NCI-H2227 treated with DMSO at 0.1 percent for 48 hours (cell line): ENCODE measurements around the gene PLD1.

ENCODE experiments used
- DNase-seq: peaks from one replicate; lab custom pipeline; 2025; lab: John Stamatoyannopoulos, UW

The PLD1 gene

DNA sequence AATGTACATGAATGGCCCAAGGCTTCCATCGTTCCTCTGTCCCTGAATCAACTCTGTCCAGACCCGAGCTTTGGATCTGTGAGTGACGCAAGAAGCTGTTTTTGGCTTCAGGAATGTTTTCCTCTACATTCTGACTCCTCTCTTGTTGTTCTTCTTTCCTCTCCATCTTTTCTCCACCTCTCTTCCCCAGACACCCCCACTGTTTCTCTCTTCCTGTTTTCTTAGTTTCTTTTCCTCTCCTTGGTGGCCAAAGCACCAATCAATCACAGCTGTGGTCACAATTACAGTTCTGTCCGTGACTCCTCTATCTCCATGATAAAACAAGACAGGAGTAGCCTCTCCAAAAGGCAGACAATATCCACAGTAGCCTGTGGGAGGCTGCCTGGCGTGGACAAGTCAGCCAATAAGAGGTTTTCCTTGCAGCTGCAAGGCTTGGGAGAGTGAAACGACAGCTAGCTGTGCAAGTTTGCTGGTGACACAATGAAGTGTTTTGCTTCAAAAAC lies 28.0 kb upstream of the PLD1 start:
- DNase-seq = peak; percentile 66

DNA sequence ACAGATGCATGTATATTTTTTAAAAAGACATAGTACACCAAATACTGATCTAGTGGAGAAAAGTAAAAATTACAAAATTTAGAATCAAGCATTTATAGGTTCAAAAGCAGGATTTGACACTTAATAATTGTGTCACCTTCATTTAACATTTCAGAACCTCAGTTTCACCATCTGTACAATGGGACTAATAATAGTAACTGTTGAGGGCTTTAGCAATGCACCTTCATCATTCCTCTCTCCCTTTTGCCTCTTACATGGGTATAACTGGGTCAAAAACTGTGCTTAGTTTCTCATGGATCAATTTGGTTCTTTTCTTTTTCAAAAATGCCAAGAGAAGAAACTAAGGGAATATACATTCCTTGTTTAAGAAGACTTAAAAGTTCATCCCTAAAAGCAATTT lies 27.4 kb upstream of the PLD1 start:
- no peak for DNase-seq

DNA sequence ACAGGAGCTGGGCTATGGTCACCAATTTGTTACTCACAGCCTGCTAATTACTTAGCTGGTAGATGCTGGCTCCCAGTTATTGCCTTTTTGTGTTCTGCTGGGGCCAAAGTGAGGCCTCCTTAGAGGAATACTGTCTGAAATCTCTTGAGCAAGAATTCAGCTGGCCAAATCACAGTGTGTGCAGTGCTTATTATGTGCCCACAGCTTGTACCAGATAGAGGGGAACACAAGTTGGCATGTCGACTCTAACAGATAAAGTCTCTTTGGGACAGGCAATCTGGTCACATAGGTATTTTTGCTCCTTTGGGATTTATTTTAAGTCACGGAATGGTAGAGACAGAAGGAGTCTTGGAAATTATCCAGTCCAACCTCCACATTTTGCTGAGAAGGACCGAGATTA lies 26.6 kb upstream of the PLD1 start:
- no peak for DNase-seq

DNA sequence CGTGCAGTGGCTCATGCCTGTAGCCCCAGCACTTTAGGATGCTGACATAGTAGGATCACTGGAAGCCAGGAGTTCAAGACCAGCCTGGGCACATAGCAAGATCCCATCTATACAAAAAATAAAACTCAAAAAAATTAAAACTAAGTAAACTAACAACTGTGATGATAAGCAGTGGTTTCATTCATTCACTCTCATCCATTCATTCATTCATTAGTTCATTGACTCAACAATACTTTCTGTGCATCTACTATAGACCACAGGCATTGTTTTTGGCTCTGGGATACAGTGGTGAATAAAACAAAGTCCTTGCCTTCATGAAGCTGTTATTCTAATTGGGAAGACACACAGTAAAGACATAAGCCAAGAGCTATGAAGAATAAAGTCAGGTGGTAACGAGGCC lies 25.3 kb upstream of the PLD1 start:
- DNase-seq = no peak

DNA sequence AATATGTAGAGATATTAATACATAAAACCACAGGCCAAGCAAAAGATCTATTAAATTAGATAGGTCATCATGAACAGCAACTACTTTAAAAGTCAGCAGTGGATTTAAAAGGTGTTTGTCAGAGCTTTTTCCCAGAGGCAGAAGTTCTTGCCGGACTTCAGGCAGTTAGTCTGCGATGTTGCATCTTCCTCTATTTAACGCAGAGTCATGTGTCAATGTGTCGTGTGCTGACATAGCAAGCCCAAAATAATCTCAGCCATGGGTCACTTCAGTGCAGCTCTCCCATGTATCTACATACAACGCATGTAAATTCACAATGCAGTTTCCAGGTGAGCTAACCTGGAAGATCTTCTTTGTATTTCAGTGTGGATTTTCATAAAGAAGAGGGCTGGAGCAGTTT lies 24.8 kb upstream of the PLD1 start:
- DNase-seq = no peak

DNA sequence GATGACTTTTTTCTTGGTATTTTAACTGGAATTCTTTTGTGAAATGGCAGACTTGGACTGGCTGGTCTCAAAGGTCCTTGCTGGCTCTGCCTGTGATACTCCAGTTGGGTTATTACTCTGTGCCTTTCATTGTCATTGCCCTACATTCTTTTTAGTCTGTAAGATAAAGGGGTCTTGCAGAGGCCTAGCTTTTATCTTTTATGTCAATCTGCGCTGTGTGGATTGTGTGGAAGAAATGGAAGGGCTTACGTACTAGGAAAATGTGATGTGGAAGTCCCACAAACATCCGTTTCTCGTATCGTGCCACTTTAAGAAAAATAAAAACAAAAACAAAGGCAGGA lies 24.1 kb upstream of the PLD1 start:
- no peak for DNase-seq

DNA sequence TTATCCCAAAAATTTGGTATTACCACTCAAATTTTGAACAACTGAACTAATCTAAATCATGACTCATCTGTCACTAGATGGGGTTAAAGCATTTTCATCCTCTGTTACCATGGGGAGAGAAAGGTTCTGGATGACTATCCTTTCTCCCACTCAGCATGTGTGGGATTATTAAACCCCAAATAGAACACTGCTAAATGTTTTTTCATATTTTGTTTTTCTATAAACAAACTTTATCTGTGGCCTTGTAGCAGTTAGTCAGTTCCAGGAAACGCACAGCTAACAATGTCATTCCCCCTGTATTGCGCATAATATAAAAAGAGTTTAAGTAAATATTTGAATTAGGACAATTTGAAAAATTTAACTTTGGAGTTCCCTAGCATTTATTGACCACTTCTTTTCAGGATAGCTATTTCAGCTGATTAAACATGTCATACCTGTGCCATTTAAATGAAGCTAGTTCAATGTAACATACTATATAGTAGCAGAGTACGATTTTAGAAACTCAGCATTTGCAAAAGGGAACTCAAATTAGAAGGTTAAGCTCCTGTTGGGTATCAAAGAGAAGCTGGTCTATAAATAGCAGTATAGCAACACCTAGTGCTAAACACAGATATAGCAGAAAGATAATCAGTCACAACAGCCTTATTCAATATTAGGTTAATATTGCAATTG lies 23.6 kb upstream of the PLD1 start:
- peak; percentile 15 for DNase-seq

DNA sequence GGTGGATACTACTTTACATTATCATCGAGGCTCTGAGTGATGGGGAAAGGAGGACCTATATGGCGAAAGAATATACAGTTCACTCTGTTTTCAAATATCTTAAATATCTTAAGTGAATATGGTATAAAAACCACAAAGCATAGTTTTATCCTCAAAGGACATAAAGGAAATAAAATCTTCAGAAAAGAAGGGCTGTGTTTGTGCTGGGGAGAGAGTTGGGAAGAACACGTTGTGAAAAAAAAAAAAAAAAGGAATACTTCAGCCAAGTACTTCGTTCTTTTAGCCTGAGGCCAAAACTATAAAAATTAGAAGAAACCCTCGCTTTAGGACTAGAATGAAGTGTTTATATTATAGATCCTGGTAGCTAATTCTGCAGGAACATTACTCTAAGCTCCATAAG lies 22.7 kb upstream of the PLD1 start:
- DNase-seq = no peak

DNA sequence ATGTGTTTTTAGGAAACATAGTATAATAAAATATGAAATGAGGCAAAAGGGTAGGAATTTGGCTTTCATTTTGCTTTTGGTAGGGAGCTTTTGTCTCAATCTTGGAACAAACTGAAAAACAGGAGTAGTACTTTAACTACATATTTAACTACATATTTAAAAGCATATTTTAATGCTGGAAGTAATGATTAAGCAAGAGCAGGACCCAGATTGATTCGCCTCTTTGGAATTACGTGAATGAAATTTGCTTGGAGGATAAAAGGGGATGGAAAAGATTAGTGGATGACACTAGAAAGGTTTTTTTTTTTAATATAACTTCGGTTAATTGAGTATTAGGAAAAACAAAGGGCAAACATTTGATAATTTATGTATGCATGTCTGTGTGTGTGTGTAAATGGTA lies 21.7 kb upstream of the PLD1 start:
- no peak for DNase-seq

DNA sequence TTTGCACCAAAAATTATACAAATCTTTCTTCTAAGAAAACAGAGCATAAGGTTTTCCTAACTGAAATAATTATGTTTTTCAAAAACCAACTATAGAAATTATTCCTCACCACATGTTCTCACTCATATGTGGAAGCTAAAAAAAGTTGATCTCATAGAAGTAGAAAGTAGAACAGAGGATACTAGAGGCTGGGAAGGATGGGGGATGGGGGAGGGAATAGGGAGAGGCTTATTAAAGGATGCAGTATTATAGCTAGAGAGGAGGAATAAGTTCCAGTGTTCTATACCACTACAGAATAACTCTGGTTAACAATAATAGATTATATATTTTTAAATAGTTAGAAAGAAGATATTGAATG lies 20.2 kb upstream of the PLD1 start:
- DNase-seq = no peak

DNA sequence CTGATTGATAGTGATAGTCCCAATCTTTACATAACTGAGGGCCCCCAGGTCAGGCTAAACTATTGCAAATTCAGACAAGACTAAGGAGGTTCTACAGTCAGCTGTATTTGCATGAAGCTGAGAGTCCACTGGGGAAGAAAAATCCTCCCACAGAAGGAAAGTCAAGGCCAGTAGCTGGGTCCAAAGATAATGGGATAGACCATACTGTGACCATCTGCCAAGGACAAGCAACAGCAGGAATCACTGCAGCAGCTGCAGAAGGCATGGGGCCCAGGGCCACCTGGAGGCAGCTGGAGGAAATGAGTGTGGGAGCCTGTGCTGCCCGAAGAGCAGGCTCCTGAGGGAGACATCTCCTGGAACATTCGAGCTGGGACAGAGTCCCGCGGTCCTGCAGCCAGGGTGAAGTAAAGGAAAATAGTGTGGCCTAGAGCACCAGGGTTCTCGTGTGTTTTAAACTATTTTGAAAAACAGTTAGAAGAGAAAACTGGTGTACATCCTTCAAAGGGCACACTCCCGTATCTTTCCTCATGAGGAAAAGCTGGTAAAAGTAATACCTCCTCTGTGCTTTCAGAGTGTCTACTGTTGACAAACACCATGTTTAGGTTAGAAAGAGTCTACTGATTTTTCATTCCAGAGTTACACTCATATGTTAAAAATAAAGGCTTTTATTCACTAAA lies 19.7 kb upstream of the PLD1 start:
- DNase-seq = peak; percentile 32

DNA sequence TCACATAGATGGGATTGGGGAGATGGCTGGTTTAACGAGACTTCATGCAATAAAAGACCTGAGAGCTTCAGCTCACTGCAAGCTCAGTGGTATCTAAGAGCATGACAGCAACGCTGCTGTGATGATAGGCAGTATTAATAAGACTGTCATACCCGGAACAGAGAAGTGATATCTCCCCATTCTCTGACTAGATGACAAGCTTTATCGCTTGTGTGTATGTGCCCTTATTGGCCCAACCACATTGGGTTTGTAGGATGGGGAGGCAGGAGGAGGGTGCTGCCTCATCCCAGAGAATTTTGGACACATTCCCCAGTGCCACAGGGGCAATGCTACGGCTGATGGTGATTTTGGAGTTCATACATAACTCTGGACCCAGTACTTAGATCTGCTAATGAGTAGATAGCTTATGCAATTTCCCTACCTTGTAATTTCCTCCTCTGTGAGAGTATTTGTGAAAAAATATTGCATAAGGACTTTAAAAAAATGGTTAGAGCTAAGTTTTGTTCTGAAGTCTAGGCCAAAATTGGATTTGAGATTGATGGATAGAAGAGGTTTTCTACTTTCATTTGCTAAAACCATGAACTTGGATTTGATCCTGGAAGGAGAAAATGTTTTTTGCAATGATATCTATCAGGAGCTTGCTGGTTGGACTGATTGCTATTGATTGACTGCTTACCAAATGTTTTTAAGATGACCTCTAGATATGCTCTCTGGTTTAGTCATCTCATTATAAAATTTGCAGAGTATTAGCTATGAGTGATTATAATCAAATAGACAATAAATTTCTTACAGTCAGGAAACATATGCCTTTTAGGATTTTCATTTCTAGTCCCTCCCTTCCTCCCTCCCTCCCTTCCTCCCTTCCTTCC lies 18.9 kb upstream of the PLD1 start:
- no peak for DNase-seq

DNA sequence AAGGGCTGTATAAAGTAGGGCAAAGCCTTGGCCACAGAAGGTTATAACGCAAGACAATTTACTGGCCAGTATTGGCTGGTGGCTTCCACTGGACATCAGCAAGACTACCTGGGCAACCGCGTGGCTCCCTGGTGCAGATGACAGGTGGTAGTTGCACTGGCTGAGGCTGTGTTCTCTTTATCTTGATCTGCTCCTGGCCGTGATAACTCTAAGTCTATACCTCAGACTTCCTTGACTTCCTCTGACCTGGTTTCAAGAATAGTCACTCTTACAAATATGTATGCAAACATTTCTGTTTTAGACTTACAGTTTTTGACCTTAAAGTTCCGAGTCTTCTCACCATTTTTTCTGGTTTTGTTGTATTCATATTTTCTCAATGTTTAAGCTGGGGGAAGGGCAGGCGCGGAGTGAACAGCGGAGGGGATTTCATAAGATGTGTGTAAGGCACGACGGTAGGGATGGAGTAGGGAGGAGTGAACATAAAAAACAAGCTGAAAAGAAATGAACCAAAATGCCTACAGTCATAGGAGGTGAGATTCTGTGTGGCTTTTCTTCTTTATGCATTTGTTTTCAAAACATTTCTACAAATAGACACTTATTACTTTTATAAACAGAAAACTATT lies 17.7 kb upstream of the PLD1 start:
- no peak for DNase-seq

DNA sequence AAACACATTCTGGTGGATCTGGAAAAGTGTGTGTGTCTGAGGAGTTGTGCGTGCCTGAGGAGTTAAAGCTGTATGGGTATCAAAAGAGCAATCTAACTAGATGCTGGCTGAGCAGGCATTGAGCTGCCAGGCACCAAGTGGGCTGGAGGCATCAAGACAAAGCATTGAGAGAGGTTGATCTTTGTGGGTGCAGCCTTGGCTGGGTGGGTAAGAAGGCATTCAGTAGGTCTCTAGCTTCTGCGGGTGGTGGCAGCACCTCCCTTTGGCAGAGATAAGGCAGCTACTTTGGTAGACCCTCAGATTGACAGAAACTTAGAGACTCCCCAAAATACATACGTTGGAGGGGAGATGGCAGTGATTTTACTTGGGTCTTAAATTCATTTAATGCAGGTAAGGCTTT lies 17.1 kb upstream of the PLD1 start:
- no peak for DNase-seq

DNA sequence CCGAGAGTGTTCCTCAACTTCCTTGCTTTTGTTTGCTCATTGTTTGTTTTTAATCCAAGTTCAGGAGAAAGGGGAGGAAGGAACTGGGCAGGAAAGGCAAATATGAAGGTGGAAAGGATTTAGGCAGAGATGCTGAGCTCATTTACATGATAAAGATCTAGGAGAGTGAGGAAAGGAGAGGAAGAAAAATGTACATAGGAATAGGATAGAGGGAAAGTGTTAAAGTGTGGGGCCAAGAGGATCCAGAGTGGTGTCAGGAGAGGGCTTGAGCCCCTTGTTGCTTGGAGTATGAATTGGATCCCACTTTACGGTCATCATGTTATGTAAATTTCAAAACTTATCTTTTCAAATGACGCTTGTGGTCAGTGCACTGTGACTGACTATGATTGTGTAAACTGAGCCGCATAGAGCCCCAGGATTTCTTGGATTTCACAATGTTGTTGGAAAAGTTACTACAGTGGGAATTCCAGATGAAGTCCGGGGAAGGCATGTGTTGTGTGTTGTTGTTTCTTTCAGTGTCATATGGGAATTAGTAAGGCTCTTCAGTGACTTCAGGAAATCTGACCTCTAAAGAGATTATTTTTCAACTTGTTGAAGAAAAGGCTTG lies 15.0 kb upstream of the PLD1 start:
- DNase-seq = no peak

DNA sequence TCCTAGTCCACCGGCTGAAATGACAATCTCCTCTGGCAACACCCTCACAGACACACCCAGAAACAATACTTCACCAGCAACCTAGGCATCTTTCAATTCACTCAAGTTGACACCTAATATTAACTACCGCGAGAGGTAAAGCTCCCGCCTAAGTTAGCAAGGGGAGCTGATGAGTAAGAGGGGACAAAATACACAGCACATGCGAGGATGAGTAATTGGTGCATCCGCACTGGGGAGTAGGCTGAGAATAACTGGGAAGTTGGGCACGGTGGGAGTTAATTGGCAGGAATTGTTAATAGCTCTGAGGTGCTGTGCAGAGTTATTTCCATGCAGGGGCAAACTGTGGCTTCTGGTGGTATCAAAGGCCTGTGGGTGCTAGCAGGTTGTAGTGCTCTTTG lies 14.5 kb upstream of the PLD1 start:
- no peak for DNase-seq

DNA sequence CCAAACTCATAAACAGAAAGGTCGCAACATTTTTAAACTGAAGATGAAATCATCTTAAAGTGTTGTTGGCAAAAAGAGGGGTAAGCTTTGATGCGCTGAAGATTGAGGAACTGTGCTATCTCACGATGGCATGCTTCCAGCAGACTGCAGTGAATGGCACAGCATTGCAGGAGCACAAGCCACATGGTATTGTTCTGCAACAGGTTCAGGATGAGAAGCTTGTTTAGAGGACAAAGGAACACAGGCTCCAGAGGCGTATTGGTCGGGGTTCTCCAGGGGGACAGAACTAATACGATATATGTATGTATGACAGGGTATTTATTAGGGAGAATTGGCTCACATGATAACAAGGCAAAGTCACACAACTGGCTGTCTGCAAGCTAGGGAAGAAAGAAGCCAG lies 13.8 kb upstream of the PLD1 start:
- DNase-seq = no peak

DNA sequence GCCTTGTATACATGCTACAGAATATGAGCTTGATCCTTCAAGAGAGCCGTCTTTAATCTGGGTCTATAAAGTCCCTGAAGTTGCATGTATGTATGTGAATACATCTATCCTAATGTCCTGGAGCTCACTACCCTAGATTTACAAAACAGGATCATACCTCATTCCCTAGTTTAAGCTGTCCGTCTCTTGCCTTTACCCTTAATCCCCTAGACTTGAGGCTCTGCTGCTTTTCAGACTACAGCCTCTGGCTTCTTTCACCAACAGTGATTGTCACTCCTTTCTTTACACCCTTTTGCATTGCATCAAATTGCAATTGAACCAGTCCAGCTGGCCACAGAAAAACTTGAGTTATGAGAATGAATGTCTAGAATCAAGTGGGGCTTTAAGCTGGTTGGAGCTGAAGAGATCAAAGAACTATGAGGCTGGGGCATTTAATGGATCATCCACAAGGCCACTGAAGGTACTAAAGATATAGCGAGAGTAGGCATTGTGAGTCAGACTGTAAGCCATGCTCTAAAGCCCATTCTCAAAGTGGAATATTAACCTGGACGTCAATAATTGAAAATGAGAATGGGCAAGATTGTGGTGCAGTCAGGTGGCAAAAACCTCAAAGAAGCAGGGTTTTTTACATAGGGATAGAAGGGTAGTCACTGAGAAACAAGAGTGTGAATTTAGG lies 12.3 kb upstream of the PLD1 start:
- no peak for DNase-seq

DNA sequence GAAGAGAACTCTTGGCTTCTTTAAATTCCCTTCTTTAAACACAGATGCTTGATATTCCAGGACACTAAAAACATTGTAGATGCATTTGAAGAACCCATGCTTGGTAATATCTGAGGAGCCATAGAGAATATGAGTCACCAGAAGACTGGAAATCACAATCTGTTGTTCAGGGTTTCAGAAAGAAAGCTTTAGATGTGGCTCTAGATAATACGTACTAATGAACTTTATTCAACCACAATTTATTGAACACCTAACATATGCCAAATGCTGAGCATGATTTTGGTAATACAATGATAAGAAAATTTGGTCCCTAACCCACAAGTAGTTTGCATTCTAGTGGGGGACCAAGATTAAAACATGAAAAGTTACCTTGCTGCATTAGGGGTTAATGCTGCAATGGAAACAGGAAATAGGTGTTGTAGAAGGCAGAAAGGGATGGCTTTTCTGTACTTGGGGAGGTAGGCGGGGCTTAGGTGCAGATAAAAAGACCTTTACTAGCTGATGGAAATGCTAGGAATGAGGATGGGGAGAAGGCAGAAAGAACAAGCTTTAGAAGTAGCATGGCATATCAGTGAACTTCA lies 11.6 kb upstream of the PLD1 start:
- no peak for DNase-seq

DNA sequence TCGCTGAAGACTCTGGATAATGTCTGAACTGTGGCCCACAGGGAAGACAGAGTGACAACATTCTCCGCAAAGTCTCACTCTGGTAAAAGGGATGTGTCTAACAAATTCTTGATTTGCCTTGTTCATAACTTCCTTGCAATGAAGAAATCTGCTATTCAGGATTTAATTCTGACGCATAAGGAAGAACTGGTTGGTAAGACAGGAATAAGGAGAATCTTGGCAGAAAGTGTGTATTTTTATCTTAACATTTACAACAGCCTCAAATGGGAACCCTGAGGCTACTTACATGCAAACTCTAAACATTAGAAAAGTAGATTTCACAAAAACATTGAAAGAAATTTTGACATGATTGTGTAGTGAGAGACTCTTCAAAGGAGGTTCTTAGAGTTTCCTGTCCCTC lies 10.8 kb upstream of the PLD1 start:
- no peak for DNase-seq

DNA sequence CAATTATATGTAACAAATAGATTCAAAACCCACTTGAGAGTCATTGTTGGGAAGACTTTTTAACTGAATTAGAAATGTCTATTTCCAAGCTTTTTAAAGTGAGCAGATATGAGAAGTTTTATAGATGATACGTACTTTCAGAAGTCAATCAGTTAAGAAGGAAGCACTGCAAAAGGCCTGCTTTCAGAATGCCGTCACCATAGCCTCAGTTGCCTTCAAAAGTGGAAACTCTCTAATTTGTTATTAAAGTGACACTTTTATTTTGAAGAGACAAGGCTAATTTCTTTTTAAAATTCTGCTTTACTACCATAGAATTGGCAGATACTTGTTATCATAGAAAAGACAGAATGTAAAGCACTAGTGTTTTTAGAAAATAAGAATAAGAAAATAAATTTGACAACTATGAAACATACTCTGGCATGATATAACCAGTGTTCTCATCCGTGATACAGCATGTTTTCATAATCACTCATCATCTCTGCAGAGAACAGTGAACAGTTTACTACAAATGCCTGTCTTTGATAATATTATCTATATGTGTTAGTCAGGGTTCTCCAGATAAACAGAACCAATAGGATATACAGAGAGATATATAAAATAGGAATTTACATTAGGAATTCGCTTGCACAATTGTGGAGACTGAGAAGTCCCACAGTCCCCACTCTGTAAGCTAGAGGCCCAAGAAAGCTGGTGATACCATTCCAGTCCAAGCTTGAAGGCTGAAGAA lies 7.0 kb upstream of the PLD1 start:
- DNase-seq = no peak
